ENCODE measurements around the gene RPS21. TPM values are rescaled to one million over a fixed set of nuclear protein-coding genes. Genes with fewer than 3 reads are reported as not detected.

RPS21 gene
- polyA plus RNA-seq, 1 donor, result 2,139 TPM

GRCh38 chr20:62364911-62365736, 21.8 kb upstream of the RPS21 start:
- Histone ChIP-seq H3K4me1 (ENCODE audit: control insufficient read depth, insufficient read depth, low read length) (peaks cover 68% of the 10 kb centered on the region), H3K36me3 (ENCODE audit: control insufficient read depth, insufficient read depth, low read length) (peaks cover 11% of the 10 kb centered on the region), H3K27ac (ENCODE audit: low read length) (no peak overlapping the region), H3K9me3 (ENCODE audit: control insufficient read depth, low read depth, low read length) (peaks cover 3% of the 10 kb centered on the region), H3K27me3 (ENCODE audit: control insufficient read depth, insufficient read depth, low read length) (peaks cover 21% of the 10 kb centered on the region), H3K4me3 (ENCODE audit: low read length) (peak overlapping the region; percentile 68)
- no peak for DNase-seq
- WGBS (ENCODE audit: insufficient coverage, low lambda C conversion rate), result no CpG with 5 or more reads among the region's 27 CpGs

- Histone ChIP-seq H3K4me3 (ENCODE audit: low read length) (peak overlapping the region; percentile 68), H3K36me3 (ENCODE audit: control insufficient read depth, insufficient read depth, low read length) (peaks cover 9% of the 10 kb centered on the region), H3K4me1 (ENCODE audit: control insufficient read depth, insufficient read depth, low read length) (peaks cover 75% of the 10 kb centered on the region), H3K9me3 (ENCODE audit: control insufficient read depth, low read depth, low read length) (peaks cover 3% of the 10 kb centered on the region), H3K27ac (ENCODE audit: low read length) (peak overlapping the region; percentile 28), H3K27me3 (ENCODE audit: control insufficient read depth, insufficient read depth, low read length) (peaks cover 21% of the 10 kb centered on the region)
- WGBS (ENCODE audit: insufficient coverage, low lambda C conversion rate), result no CpG with 5 or more reads among the region's 10 CpGs
- peak in 1 of 2 donors; percentile 61 for DNase-seq
These were observed 21.0 kb upstream of the RPS21 start for GRCh38 chr20:62365814-62366369.

- Histone ChIP-seq H3K27me3 (ENCODE audit: control insufficient read depth, insufficient read depth, low read length) (peaks cover 21% of the 10 kb centered on the region), H3K27ac (ENCODE audit: low read length) (peak overlapping the region; percentile 28), H3K36me3 (ENCODE audit: control insufficient read depth, insufficient read depth, low read length) (peaks cover 6% of the 10 kb centered on the region), H3K9me3 (ENCODE audit: control insufficient read depth, low read depth, low read length) (peaks cover 3% of the 10 kb centered on the region), H3K4me3 (ENCODE audit: low read length) (peak overlapping the region; percentile 68), H3K4me1 (ENCODE audit: control insufficient read depth, insufficient read depth, low read length) (peaks cover 75% of the 10 kb centered on the region)
- peak in 1 of 2 donors; percentile 65 for DNase-seq
- WGBS (ENCODE audit: insufficient coverage, low lambda C conversion rate), result no CpG with 5 or more reads among the region's 72 CpGs
These were observed 20.4 kb upstream of the RPS21 start for GRCh38 chr20:62366370-62367135.

- DNase-seq, result peak in 1 of 2 donors; percentile 65
- Histone ChIP-seq H3K4me1 (ENCODE audit: control insufficient read depth, insufficient read depth, low read length) (peaks cover 81% of the 10 kb centered on the region), H3K27me3 (ENCODE audit: control insufficient read depth, insufficient read depth, low read length) (peaks cover 21% of the 10 kb centered on the region), H3K9me3 (ENCODE audit: control insufficient read depth, low read depth, low read length) (peaks cover 3% of the 10 kb centered on the region), H3K4me3 (ENCODE audit: low read length) (peak within 1 kb of the TSS; percentile 68), H3K36me3 (ENCODE audit: control insufficient read depth, insufficient read depth, low read length) (peaks cover 2% of the 10 kb centered on the region), H3K27ac (ENCODE audit: low read length) (peak within 1 kb of the TSS; percentile 36)
- no CpG with 5 or more reads among the region's 70 CpGs for WGBS (ENCODE audit: insufficient coverage, low lambda C conversion rate)
These were observed 19.7 kb upstream of the RPS21 start, which contains the start of gene LAMA5 for GRCh38 chr20:62367136-62367632. TSS of gene LAMA5 (minus strand) at chr20:62367312. CDS start at chr20:62367245, 67 bp downstream.

- DNase-seq, result no peak
- peaks cover 78% of the 10 kb centered on the region for H3K4me1 ChIP-seq (ENCODE audit: control insufficient read depth, insufficient read depth, low read length)
- no peaks in the 10 kb centered on the region for H3K36me3 ChIP-seq (ENCODE audit: control insufficient read depth, insufficient read depth, low read length)
- peaks cover 3% of the 10 kb centered on the region for H3K9me3 ChIP-seq (ENCODE audit: control insufficient read depth, low read depth, low read length)
- peak overlapping the region; percentile 36 for H3K27ac ChIP-seq (ENCODE audit: low read length)
- H3K27me3 ChIP-seq (ENCODE audit: control insufficient read depth, insufficient read depth, low read length), result peaks cover 21% of the 10 kb centered on the region
- no CpG with 5 or more reads among the region's 37 CpGs for WGBS (ENCODE audit: insufficient coverage, low lambda C conversion rate)
- peak overlapping the region; percentile 19 for H3K4me3 ChIP-seq (ENCODE audit: low read length)
These were observed 19.1 kb upstream of the RPS21 start for GRCh38 chr20:62367633-62368391.

- Histone ChIP-seq H3K27ac (ENCODE audit: low read length) (peak overlapping the region; percentile 56), H3K4me1 (ENCODE audit: control insufficient read depth, insufficient read depth, low read length) (peaks cover 74% of the 10 kb centered on the region), H3K27me3 (ENCODE audit: control insufficient read depth, insufficient read depth, low read length) (peaks cover 21% of the 10 kb centered on the region), H3K4me3 (ENCODE audit: low read length) (peak overlapping the region; percentile 13), H3K36me3 (ENCODE audit: control insufficient read depth, insufficient read depth, low read length) (no peaks in the 10 kb centered on the region), H3K9me3 (ENCODE audit: control insufficient read depth, low read depth, low read length) (peaks cover 3% of the 10 kb centered on the region)
- no CpG with 5 or more reads among the region's 15 CpGs for WGBS (ENCODE audit: insufficient coverage, low lambda C conversion rate)
- DNase-seq, result peak in 1 of 2 donors; percentile 67
These were observed 18.4 kb upstream of the RPS21 start for GRCh38 chr20:62368392-62368975.

- Histone ChIP-seq H3K27ac (ENCODE audit: low read length) (peak overlapping the region; percentile 75), H3K4me1 (ENCODE audit: control insufficient read depth, insufficient read depth, low read length) (peaks cover 68% of the 10 kb centered on the region), H3K36me3 (ENCODE audit: control insufficient read depth, insufficient read depth, low read length) (no peaks in the 10 kb centered on the region), H3K9me3 (ENCODE audit: control insufficient read depth, low read depth, low read length) (peaks cover 3% of the 10 kb centered on the region), H3K27me3 (ENCODE audit: control insufficient read depth, insufficient read depth, low read length) (peaks cover 21% of the 10 kb centered on the region), H3K4me3 (ENCODE audit: low read length) (peak overlapping the region; percentile 13)
- DNase-seq, result no peak
- no CpG with 5 or more reads among the region's 28 CpGs for WGBS (ENCODE audit: insufficient coverage, low lambda C conversion rate)
These were observed 17.7 kb upstream of the RPS21 start for GRCh38 chr20:62368976-62369814.

GRCh38 chr20:62369815-62370114, 17.1 kb upstream of the RPS21 start:
- Histone ChIP-seq H3K4me3 (ENCODE audit: low read length) (no peak overlapping the region), H3K36me3 (ENCODE audit: control insufficient read depth, insufficient read depth, low read length) (no peaks in the 10 kb centered on the region), H3K4me1 (ENCODE audit: control insufficient read depth, insufficient read depth, low read length) (peaks cover 62% of the 10 kb centered on the region), H3K27me3 (ENCODE audit: control insufficient read depth, insufficient read depth, low read length) (peaks cover 21% of the 10 kb centered on the region), H3K9me3 (ENCODE audit: control insufficient read depth, low read depth, low read length) (peaks cover 3% of the 10 kb centered on the region), H3K27ac (ENCODE audit: low read length) (peak overlapping the region; percentile 75)
- WGBS (ENCODE audit: insufficient coverage, low lambda C conversion rate), result no CpG with 5 or more reads among the region's 4 CpGs
- DNase-seq, result no peak

All from large intestine (tissue), 3 donors.